ENCODE results near the gene RNASEH2C.

GRCh38 chr11:65745049-65745448 lies 24.5 kb upstream of the RNASEH2C start:
- TF ChIP-seq CTCF (IDR thresholded peaks at IDR 0.05) (no peak), ZFX (IDR thresholded peaks at IDR 0.05; ENCODE audit: borderline replicate concordance) (no peak)
